HG03432 (cell line): ENCODE data around the gene KRTAP10-11.
"Not testable (repeated sequence)": the region's sequence is repeated elsewhere in the genome, so short reads cannot be mapped to it uniquely, and the experiment has no call there.

Source experiments
- ATAC-seq: cut with Tn5 transposase; IDR thresholded peaks from one replicate; pipeline ENCODE4 v1.9.1; 2021; ENCODE audit warnings: mild to moderate bottlenecking, moderate library complexity; ENCODE audit not compliant: unreplicated experiment

The KRTAP10-11 gene

DNA sequence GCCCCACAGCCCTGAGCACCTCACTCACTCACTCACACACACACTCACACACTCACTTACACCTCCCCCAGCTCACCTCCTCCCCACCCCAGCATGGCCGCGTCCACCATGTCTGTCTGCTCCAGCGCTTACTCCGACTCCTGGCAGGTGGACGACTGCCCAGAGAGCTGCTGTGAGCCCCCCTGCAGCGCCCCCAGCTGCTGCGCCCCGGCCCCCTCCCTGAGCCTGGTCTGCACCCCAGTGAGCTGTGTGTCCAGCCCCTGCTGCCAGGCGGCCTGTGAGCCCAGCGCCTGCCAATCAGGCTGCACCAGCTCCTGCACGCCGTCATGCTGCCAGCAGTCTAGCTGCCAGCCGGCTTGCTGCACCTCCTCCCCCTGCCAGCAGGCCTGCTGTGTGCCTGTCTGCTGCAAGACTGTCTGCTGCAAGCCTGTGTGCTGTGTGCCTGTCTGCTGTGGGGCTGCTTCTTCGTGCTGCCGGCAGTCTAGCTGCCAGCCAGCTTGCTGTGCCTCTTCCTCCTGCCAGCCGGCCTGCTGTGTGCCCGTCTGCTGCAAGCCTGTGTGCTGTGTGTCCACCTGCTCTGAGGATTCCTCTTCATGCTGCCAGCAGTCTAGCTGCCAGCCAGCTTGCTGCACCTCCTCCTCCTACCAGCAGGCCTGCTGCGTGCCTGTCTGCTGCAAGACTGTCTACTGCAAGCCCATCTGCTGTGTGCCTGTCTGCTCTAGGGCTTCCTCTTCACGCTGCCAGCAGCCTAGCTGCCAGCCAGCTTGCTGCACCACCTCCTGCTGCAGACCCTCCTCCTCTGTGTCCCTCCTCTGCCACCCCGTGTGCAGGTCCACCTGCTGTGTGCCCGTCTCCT is at the start of gene KRTAP10-11:
Gene KRTAP10-11, plus strand, starts transcription at position 49 of the 856 bp plus-strand sequence. Its CDS starts 45 bp downstream, at position 94.
- ATAC-seq, result not testable (repeated sequence)

- no peak for ATAC-seq
These were observed 48.2 kb upstream of the KRTAP10-11 start for GRCh38 chr21:44598061-44598460.

DNA sequence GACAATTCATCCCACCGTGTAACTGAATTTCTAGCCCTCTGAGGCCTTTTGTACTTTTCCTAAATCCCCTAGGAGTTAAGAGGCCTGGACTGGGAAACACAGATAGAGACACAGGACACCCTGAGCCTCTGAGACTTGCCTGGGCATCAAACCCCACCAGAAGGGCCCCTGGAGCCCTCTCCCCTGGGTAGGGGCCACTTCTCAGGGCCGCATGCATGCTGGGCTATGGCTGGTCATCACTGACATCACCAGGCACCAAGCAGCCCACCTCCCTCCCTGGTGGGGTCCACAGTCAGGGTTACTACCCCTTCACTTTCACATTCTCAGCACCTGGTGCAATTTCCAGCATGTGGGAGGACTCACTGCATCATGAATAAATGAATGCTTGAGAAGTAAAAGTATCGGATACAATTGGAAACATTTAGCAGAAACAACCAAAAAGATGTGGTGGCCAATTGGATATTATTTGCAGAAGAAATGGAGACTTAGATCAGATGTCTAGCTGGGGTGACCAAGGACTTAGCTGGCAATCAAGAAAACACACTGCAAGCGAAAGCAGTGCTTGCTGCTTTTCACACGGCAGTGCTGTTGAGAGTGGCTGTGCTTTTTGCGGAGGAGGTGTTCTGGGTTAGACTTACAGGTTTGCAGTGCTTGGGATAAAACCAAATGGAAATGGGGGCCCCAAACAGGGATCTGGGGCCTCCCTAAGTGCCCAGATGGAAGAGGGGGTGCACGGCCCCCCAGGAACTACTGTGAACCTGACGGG is 46.8 kb upstream of the KRTAP10-11 start:
- ATAC-seq, result no peak

GRCh38 chr21:44600118-44600978 is 45.9 kb upstream of the KRTAP10-11 start, which contains the start of gene KRTAP10-7:
TSS of gene KRTAP10-7 (plus strand) at chr21:44600597. CDS start at chr21:44600622, 25 bp downstream.
- not testable (repeated sequence) for ATAC-seq

GRCh38 chr21:44601091-44601490 is 45.1 kb upstream of the KRTAP10-11 start:
- ATAC-seq, result not testable (repeated sequence)

DNA sequence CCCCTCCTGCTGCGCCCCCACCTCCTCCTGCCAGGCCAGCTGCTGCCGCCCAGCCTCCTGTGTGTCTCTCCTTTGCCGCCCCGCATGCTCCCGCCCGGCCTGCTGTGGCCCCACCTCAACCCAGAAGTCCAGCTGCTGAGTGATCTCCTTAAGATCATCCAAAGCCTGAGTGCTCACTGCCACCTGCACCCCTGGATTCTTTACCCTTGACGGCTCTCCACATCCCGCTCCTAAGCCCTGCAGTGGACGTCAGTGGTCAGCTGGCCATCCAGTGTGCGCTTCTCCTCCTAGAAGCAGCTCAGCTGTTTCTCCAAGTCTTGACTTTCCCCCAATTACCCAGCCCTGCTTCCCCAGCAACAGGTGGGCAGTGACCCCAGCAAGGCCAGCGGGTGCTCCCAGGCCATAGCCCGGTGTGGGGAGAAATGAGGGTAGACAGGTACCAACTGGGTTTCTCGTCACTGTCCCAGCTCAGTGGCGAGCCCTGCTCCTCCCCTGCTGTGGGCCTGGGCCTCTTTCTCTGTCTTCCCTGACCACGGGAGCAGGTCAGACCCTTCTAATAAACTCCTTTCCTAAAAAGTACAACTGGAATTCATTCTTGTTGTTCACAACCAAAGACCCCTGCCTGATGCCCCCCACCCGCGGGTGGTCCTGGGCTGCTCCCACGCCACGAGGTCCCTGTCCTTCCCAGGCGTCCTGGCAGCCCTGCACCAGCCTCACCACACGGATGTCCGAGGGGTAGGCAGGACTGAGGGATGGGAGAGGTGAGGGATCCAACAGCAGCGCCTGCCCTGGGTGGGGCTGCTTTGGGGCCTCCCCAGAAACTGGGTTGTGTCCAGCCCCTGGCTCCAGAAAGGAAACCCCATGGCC is 44.4 kb upstream of the KRTAP10-11 start:
- no peak for ATAC-seq

DNA sequence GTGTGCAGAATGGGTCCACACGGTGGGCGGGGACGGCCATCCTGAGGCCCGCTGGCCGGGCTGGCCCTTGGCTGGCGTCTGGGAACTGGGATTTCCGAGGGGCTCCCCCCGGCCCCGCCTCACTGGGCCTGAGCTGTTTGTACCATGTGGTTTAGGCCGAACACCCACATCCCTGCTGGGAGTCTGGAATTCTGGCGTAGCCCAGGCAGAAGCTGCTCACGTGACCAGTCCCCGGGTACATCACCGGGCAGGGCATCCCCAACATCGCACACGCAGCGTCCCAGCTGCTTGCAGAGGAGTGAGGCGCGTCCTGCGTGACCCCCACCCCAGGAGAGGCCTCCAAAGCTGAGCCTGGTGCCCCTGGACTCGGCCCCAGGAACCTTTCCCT is 43.8 kb upstream of the KRTAP10-11 start:
- ATAC-seq, result no peak

DNA sequence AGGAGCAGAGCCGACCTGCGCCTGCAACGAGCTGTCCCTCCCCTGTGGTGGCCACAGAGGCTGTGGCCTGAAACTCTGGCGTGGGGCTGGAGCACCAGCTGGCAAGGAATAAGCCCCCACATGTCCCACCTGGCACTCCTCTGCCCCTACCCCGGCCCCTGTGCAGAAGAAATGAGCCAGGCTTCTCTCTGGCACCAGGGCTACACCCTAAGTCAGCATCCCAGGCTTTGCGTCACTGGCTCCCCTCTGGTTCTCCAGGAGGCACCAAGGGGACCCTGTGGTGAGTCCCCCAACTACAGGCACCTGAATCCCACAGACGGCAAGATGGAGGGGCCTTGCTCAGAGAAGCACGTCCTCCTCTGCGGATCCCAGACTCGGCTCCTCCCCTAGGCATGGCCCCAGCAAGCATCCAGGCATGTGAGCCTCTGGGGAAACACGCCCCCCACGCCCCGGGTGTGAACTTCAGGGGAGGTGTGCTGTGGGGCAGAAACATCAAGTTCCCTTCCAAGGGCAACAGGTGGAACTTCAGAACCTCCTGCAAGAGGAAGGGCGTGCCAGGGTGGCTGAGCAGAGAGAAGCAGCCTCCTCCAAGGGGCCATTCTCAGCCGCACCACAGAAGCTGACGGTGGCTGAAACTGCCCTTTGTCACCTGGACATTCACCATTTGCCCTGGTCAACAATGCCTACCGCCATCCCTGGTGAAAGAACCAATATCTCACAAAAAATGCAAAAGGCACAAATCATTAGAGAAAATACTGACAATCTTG is 42.9 kb upstream of the KRTAP10-11 start:
- ATAC-seq, result no peak

DNA sequence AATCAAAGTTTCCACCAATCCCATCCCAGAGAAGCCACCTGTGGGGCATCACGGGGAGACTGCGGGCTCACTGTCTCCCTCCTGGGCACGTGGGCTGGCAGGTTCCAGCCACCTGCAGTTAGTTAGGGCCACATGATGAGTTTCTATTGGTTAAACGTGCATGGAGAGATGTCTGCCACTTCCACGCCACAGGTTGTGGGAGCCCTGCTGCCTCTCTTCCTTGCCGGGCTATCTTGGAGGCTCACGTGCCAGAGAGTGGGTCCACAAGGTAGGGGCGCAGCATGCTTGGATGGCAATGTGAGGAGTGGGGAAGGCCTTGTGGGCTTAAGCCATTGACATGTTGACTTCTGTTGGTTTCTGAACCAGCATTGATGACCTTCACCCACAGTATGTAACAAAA is 42.3 kb upstream of the KRTAP10-11 start:
- ATAC-seq, result no peak

DNA sequence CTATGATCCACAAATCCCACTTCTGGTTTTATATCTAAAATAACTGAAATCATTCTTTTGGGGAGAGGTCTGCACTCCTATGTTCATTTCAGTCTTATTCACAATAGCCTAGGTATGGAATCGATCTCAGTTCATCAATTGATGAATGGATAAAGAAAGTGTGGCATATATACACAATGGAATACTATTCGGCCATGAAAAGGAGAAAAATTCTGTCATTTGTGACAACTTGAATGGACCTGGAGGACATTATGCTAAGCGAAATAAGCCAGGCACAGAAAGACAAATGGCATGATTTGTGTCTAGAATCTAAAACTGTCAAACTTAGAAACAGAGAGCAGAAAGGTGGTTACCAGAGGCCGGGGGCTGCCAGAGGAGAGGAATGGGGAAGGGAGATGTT is 39.7 kb upstream of the KRTAP10-11 start:
- no peak for ATAC-seq

DNA sequence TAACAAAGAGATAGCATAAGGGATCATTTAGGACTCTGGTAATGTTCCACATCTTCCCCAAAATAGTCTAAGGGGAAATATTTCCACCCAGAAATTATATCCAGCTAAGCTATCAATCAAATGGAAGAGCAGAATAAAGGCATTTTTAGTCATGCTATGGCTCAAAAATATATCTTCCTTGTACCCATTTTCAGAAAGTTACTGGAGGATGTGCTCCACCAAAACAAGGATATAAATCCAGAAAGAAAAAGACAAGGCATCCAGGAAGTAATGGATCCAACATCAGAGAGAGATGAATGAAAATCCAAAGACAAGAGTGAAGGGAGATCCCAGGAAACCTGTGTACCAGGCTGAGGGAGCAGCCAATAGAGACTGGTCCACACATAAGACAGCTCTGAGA is 37.0 kb upstream of the KRTAP10-11 start:
- ATAC-seq, result no peak

GRCh38 chr21:44610157-44610843 is 35.9 kb upstream of the KRTAP10-11 start:
- ATAC-seq, result not testable (repeated sequence)

- no peak for ATAC-seq
These were observed 34.7 kb upstream of the KRTAP10-11 start for GRCh38 chr21:44611551-44611950.

- ATAC-seq, result no peak
These were observed 34.2 kb upstream of the KRTAP10-11 start, which contains the start of gene KRTAP10-8 for GRCh38 chr21:44612029-44612486. TSS of gene KRTAP10-8 (plus strand) at chr21:44612079. CDS start at chr21:44612101, 22 bp downstream.

DNA sequence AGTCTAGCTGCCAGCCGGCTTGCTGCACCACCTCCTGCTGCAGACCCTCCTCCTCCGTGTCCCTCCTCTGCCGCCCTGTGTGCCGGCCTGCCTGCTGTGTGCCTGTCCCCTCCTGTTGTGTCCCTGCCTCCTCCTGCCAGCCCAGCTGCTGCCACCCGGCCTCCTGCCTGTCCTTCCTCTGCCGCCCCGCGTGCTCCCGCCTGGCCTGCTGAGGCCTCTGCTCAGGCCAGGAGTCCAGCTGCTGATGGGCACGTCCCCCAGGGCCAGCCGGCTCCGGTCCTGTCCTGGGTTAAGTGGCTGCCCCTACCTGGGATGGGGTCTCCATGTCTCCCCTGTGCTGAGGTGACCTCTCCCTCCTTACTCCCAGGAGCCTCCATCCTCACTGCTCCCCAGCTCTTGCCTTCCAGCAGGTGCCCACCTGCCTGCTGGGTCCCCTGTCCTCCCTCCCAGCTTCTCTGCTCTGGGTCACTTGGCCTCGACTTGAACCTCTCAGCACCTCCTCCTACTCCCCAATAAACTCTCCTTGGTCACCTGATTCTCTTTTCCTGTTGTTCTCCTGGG is 33.5 kb upstream of the KRTAP10-11 start:
- no peak for ATAC-seq

GRCh38 chr21:44613386-44614155 is 32.6 kb upstream of the KRTAP10-11 start:
- no peak for ATAC-seq

- no peak for ATAC-seq
These were observed 32.0 kb upstream of the KRTAP10-11 start for GRCh38 chr21:44614161-44614631.
